ENCODE measurements around the gene SYN1.
"Not testable (repeated sequence)": the region's sequence is repeated elsewhere in the genome, so short reads cannot be mapped to it uniquely, and the experiment has no call there.

The SYN1 gene

DNA sequence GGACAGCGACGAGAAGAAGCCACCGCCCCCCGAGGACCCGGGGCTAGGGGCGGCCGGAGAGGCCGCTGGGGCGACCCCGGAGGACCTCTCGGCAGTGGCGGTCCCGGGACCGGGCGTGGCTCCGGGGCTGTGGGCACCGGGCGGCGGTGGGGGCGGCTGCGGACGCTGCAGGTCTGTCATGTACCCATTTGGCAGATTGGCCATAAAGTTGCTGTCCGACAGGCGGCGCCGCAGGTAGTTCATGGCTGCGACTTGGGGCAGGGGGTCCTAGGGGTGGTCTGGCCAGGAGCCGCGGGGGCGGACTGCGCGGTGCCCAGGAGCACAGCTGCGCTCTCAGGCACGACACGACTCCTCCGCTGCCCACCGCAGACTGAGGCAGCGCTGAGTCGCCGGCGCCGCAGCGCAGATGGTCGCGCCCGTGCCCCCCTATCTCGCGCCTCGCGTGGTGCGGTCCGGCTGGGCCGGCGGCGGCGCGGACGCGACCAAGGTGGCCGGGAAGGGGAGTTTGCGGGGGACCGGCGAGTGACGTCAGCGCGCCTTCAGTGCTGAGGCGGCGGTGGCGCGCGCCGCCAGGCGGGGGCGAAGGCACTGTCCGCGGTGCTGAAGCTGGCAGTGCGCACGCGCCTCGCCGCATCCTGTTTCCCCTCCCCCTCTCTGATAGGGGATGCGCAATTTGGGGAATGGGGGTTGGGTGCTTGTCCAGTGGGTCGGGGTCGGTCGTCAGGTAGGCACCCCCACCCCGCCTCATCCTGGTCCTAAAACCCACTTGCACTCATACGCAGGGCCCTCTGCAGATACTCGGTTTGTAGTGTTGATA is at the start of gene SYN1:
Gene SYN1 (minus strand): TSS at position 372 of the 817 bp plus-strand sequence. CDS start 129 bp downstream, at position 243.
- FAIRE-seq (peak; percentile 87), DNase-seq (ENCODE audit: low spot score) (peak; percentile 91)

DNA sequence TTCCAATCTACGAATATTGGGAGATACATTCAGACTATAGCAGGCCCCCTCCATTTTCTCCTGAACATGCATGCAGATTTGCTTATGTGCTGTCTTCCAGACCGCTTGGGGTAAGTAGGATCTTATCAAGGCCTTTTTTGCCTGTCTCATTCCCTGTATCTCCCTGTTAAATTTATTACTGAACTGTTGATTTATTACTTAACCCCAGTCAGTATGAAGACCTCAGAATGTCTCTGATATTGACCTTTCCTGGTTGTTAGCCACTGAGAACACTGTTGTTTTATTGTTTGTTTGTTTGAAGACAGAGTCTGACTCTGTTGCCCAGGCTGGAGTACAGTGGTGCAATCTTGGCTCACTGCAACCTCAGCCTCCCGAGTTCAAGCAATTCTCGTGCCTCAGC is 46.1 kb upstream of the SYN1 start:
- not testable (repeated sequence) for FAIRE-seq

DNA sequence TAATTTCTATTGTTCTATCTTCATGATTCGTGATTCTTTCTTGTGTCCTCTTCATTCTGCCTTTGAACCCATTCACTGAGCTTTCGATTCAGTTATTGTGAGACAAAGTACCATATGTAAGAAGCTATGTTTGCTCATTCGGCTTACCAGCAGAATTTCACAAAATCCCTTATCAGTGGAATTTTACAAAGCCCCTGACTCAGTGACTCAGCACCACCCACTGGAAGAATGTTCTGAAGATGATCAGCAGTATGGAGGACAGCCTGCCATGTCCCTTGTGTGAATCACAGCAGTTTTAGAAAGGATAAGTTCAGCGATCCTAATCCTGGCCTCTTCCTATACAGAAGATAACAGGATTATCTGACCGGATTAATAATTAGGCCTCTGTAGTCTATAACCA is 45.1 kb upstream of the SYN1 start:
- no peak for FAIRE-seq
- DNase-seq (ENCODE audit: low spot score): no peak

More for the DNA sequence above, 46.1 kb upstream of the SYN1 start:
- not testable (repeated sequence) for DNase-seq (ENCODE audit: low spot score)

DNA sequence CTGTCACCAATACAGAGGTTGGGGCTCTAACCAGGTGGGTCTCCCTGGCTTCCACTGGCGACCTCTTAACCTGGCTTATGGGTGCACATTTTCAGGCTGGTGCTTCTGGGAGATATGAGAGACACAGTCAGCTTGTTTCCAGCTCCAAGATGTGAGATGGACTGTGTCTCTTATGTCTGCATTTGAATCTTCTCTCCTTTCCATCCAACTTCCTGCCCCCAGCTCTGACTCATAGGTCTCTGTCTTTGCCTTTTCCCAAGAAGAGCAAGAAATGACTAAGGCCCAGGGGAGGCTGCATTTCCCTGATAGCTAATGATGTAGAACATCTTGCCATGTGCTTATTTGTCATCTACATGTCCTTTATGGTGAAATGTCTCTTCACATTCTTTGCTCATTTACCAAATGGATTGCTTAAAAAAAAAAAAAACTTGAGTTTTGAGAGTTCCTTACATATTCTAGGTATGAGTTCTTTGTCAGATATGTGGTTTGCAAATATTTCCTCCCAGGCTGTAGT is 42.5 kb upstream of the SYN1 start:
- no peak for FAIRE-seq
- peak; percentile 34 for DNase-seq (ENCODE audit: low spot score)

DNA sequence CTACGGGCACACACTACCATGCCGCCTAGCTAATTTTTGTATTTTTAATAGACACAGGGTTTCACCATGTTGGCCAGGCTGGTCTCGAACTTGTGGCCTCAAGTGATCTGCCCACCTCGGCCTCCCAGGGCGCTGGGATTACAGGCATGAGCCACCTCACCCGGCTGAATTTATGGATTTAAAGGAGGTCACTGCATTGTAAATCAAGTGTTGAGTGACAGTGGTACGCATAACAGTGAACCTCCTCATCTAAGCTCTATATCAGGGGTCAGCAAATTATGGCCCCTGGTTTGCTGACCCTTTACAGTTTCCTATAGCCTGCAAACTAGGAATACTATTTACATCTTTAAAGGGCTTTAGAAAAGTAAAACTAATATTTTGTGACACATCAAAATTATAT is 41.9 kb upstream of the SYN1 start:
- FAIRE-seq: no peak
- no peak for DNase-seq (ENCODE audit: low spot score)

DNA sequence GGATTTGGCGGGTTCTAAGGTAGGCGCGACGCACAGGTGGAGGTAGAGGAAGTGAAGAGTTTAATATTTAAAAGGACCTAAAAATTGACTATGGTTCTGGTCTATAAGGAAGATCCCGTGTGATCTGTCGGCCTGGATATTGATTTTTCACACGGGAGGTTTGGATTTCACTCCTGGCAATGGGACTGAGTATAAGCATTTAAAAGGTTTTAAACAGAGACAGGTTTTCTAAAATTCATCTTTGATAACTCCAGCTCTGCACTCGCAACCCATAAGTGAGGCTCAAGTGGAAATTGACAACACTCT is 39.7 kb upstream of the SYN1 start:
- DNase-seq (ENCODE audit: low spot score) (no peak), FAIRE-seq (no peak)

DNA sequence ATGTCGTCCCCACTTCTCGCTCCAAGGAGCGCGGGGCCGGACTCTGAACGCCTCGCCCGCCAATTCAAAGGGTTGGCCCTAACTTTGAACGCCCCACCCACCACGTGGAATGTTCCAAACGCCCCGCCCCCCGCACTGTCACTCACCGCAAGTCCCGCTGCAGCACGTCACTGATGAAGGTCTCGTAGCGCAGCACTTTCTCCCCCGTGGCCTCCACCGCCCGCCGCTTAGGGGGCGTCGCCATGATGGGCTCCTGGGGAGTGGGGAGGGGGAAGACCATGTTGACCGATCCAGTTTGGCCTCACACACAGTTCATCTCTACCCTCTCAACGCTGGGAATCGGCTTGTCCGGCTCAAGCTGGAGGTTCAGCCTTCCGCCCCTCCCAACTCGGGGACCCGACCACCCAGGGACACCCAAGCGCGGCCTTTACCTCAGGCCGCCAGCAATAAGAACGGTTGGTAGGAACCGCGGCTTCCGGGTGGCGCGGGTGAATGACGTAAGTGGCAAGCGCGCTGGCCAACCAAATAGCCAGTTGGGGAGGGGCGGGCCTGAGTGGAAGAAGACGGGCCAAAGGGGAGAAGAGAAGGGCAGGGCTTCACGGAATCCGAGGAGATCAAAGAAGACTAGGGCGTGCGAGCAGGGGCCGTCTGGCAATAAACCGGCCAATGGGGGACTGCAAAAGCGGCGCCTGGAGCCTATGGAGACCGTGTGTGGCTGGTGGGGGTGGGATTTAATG is 39.2 kb upstream of the SYN1 start, which contains the start of gene UXT:
Gene UXT (minus strand): TSS at position 497 of the 737 bp plus-strand sequence. CDS start 253 bp downstream, at position 244.
- peak; percentile 75 for FAIRE-seq
- peak; percentile 91 for DNase-seq (ENCODE audit: low spot score)

DNA sequence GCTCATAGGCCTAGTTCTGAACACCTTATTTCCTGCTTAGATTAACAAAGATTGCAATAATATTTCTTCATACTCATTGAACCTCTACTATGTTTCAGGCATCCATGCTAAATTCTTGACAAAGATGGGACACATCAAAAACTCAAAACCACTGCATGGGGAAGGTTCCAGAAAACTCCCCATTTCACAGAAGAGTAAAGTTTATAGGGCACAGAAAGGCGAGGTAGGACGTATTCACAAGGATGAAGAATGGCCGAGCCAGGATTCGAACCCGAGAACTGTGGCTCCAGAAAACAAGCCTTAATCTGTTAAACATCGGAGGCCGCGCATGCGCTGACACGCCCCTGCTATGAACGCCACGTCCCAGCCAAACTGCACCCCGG is 38.6 kb upstream of the SYN1 start:
- no peak for DNase-seq (ENCODE audit: low spot score)
- no peak for FAIRE-seq

DNA sequence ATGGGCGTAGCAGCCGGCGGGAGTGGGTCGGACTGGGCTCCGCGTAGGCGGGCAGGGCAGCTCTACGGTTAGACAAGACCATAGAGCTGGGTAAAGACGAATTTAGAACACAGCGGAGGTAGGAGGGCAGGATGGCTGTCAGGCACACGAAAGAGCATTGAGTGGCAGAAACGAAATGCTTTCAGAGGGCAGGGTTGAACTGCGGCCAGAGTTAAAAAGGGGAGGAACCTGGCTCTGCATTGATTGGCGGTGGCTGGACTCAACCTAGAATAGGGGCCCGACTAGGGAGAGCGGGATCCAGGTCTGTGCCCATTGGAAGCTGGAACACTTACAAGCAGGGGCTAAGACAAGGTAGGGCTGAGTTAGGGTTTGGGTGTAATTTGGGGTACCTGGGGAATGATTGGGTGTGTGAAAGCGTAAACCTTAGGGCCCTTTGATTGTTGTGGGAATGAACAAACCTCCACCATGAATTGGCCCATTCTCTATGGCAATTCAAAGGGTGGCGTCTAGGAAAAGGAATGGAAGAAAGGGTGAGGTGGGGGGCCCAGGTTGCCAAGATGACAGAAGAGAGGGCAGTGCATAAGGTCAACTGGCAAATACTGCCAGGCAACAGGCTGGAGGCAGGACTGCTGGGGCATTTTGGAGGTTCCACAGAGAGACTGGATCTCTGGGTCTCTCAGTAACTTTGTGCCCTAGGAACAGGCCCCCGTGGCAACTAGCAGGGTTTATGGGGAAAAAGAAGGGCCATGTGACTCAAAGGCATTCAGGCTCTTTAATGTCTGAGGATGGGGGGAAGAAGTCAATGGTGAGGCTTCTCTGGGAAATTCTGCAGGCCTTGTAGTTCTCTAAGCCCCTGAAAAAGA is 31.6 kb upstream of the SYN1 start:
- DNase-seq (ENCODE audit: low spot score) (no peak), FAIRE-seq (no peak)

DNA sequence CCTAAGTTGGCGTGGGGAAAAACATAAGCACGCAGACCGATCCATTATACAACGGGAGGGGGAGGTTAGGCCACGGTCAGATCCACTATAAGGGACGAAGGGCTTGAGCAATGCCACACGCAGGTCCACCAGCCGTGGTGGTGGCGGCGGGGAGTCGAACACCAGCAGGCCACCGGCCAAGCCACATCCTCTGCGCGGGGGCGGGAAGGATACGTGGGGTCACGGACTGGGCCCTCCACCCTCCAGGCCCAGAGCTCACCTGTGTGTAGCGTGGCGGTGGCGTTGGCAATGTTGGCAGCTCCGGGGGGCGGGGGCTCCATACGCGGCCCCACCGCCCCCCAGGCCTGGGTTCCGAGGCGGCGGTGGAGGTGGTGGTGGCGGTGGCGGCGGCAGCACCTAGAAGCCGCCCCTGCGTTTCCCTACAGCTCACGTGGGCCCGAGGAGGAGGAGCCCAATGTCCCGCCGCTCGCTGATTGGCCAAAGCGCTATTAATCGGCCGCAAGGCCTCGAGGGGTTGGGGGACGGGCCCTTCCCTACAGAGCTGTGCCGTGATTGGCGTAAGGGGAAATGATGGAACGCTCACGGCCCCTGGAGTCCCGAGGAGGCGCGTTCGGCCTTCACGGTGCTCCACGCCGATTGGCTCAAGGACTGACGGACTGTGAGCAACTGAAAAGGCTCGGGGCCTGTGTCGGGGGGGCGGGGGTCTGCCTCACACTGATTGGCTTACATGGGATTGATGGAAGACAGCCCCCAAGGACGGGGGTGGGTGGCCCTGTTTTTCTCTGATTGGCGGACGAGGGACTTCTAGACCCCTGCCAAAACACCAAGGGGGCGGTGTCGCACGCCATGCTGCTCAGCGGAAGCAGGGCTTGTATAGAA is 30.7 kb upstream of the SYN1 start, which contains the start of gene ELK1:
Gene ELK1 (minus strand): TSS at position 400 of the 879 bp plus-strand sequence. CDS start 9,122 bp downstream, outside the sequence.
- no peak for FAIRE-seq

DNA sequence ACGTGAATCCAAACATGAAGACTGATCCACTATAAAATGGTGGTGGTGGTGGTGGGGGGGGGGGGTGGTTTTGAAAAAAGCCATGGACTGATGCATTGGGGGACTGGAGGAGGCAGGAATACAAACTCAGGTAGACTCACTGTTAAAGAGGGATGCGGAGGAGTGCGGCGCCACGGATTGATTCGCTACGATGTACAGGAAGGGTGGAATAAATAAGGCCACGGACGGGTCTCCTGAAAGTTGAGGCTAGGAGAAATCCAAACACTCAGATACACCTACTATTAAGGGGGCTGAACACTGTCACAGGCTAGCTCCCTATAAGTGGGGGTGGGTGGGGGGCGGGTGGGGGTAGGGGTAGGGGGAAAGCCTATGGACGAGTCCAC is 30.1 kb upstream of the SYN1 start:
- no peak for FAIRE-seq
- DNase-seq (ENCODE audit: low spot score): no peak

More for the DNA sequence above, 30.7 kb upstream of the SYN1 start, which contains the start of gene ELK1:
- DNase-seq (ENCODE audit: low spot score): peak; percentile 94

DNA sequence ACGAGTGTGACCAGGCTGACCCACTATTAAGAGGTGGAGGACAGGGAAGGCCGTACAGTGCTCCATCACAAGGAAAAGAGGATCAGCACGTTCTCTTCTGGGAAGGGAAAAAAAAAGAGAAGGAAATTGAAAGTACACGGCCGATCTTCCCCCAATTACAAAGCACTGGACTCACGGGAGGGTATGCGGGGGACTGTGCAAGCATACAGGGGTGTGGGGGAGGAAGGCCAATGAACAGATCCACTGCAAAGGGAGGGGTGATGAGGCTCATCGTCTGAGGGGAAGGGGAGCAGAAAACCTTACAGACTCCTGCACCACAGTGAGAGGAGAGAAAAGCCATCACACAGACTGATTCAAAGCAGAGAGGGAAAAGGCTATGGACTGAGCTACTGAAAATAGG is 29.6 kb upstream of the SYN1 start:
- DNase-seq (ENCODE audit: low spot score) (no peak), FAIRE-seq (no peak)

DNA sequence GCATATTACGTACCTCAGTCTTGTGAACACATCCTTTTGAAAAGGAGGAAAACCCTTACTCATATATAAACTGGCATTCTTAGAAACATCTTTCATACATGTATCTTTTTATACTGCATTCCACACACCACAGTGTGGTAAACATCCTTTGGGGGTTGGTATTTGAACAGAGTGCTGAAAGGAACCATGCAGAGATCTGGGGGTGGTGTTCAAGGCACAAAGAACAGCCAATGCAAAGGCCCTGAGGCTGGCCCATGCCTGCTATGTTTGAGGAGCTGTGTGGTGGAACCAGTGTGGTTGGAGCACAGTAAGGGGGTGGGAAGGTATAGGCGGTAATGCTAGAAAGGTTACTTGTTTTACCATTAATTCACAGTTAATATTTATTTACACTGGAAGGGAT is 28.7 kb upstream of the SYN1 start:
- DNase-seq (ENCODE audit: low spot score) (no peak), FAIRE-seq (no peak)

DNA sequence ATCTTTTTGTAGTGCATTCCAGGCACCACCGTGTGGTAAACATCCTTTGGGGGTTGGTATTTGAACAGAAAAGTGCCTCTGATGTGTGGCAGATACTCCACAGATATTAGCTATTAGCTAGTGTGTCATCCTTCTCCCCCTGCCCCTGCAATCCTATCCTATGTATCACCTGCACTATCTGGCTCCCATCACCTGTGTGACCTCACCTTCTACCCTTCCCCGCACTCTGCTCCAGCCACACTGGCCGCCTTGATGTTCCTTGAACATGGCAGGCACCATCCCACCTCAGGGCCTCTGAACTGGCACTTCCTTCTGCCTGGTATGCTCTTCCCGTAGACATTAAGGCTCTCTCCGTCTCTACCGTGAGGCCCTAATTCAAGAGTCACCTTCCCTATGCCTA is 27.0 kb upstream of the SYN1 start:
- no peak for FAIRE-seq
- DNase-seq (ENCODE audit: low spot score): no peak

DNA sequence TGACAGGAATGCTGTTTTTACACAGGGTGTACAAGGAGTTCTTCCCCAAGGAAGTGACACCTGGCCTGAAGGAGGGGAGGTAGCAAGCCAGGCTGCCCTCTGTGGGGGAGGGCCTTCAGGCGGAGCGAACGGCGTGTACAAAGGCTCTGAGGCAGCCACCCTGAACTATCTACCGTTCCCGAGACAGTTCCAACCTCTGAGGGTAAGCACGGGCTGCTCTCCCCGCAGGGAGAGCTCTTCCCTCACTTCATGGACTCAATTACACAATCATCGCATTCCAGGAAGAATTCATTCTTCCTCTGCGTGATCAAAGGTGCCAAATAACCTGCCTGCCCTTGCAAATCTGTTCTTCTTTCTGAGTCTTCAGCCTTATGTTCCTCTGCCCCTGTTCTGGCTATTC is 25.9 kb upstream of the SYN1 start:
- FAIRE-seq: no peak

DNA sequence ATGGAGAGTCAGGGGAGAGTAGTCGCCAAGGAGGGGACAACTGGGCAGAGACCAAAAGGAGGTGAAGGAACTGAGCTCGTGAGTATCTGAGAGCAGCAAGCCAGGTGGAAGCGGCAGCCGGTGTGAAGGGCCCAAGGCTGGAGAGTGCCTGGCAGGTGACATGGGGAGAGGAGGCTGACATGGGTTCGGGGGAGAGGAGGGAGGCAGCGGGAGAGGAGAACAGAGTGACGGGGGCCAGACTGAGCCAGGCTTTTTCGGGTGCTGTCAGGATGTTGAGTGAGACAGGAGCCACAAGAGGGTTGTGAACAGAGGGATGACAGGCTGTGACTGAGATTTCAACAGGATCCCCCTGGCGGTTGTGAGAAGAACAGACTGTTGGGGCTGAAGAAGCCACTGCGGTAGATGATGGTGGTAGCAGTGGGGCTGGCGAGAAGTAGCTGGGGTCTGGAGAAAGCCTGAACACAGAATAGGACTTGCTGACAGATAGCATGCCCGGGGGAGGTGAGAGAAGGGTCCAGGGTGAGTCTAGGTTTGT is 25.0 kb upstream of the SYN1 start:
- FAIRE-seq: no peak
- DNase-seq (ENCODE audit: low spot score): no peak

More for the DNA sequence above, 25.9 kb upstream of the SYN1 start:
- no peak for DNase-seq (ENCODE audit: low spot score)

DNA sequence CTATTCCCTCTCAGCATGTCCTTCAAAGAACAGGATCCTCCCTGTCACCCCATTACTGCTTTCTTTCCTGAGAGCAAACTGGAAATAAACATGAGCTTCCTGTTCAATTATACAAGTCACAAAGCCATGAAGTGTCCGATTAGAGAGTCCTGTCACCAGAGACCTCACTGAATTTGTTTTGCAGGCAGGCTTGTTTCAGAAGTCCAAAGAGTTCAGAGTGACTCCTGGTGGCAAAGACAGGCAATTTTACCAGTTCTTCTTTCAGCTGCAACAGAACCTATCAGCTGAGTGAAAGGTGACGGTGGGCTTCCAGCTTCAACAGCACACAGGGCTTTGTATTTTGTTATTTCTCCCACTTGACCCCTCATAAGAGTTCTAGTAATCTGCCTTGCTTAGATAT is 24.3 kb upstream of the SYN1 start:
- DNase-seq (ENCODE audit: low spot score) (no peak), FAIRE-seq (no peak)

DNA sequence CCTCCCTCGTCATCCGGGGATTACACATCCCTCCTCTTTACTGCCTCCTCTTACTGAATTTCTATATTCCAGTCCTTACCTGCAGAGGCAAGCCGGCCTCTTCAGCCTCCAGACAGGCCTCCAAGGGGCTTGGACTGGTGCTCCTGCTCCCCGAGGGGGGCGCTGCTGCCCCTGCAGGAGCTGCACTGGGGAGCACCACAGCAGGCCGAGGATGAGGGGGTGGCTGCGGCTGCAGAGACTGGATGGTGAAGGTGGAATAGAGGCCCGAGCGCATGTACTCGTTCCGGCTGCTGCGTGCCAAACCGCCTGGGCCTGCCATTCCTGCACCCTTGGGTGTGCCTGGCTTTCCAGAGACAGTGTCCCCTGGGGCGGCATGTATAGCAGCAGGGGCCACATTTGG is 19.2 kb upstream of the SYN1 start:
- FAIRE-seq (no peak), DNase-seq (ENCODE audit: low spot score) (no peak)

DNA sequence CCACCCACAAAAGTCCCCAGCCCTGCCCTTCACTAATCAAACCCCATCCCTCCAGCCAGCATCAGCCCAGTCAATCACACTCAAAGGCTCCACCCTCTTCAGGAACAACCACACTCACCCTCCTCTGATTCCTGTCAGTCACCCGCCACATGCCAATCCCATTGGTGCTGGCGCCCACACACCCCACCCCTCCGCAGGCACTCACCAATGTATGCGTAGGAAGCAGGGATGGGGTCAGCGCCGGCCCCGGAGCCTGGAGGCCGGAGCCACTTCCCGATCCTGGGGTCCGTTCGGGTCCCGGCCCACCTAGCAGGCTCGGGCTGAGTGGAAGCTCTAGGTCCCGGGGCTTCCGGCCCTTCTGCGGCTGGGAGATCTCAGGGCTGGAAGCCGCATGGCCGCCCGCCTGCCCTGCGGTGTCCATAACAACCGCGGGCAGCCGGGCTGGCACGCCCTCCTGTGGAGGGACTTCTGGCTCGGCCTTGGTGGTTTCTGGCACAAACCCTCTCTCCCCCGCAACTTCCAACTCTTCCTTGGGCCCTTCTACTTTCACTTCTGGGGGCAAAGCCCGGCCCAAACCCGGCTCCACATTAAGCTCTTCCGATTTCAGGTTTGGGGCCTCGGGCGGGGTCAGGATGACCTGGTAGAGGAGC is 18.0 kb upstream of the SYN1 start:
- DNase-seq (ENCODE audit: low spot score): no peak
- no peak for FAIRE-seq

Data from urothelium cell line (cell line).